ENCODE data around the gene ARHGEF19.
A peak's percentile ranks its signal among the peaks of the same experiment; 100 is the strongest.
"Not testable (repeated sequence)": the region's sequence is repeated elsewhere in the genome, so short reads cannot be mapped to it uniquely, and the experiment has no call there.

The ARHGEF19 gene

GRCh38 chr1:16202281-16203210, 9.9 kb downstream of the ARHGEF19 start:
- DNase-seq, result no peak

GRCh38 chr1:16199700-16200099, 12.8 kb downstream of the ARHGEF19 start:
- no peak for DNase-seq

- no peak for DNase-seq
Observed at GRCh38 chr1:16199157-16199501, 13.3 kb downstream of the ARHGEF19 start.

- no peak for DNase-seq
Observed at GRCh38 chr1:16198444-16199156, 13.9 kb downstream of the ARHGEF19 start.

GRCh38 chr1:16196874-16197273, 15.6 kb downstream of the ARHGEF19 start:
- DNase-seq, result no peak

GRCh38 chr1:16196139-16196538, 16.3 kb downstream of the ARHGEF19 start:
- DNase-seq, result not testable (repeated sequence)

- no peak for DNase-seq
Observed at GRCh38 chr1:16195518-16195905, 16.9 kb downstream of the ARHGEF19 start.

GRCh38 chr1:16191916-16192546, 20.4 kb downstream of the ARHGEF19 start:
- no peak for DNase-seq

GRCh38 chr1:16191309-16191708, 21.1 kb downstream of the ARHGEF19 start:
- DNase-seq, result no peak

- DNase-seq, result no peak
Observed at GRCh38 chr1:16189921-16190621, 22.4 kb downstream of the ARHGEF19 start.

GRCh38 chr1:16189003-16189402, 23.4 kb downstream of the ARHGEF19 start:
- no peak for DNase-seq

- peak; percentile 76 to 80 for DNase-seq
Observed at GRCh38 chr1:16187748-16188401, 24.6 kb downstream of the ARHGEF19 start.

GRCh38 chr1:16186655-16187235, 25.7 kb downstream of the ARHGEF19 start:
- DNase-seq, result no peak

GRCh38 chr1:16184557-16185303, 27.7 kb downstream of the ARHGEF19 start:
- no peak for DNase-seq

- DNase-seq, result no peak
Observed at GRCh38 chr1:16183765-16184556, 28.5 kb downstream of the ARHGEF19 start.

- no peak for DNase-seq
Observed at GRCh38 chr1:16183179-16183578, 29.3 kb downstream of the ARHGEF19 start.

GRCh38 chr1:16181887-16182719, 30.3 kb downstream of the ARHGEF19 start:
- DNase-seq, result no peak

- no peak for DNase-seq
Observed at GRCh38 chr1:16180291-16180824, 32.1 kb downstream of the ARHGEF19 start.

All from CD4-positive, alpha-beta T cell treated with Interleukin-1 beta for 1 hour (primary cell).